Measurements from ENCODE around the gene STAT1. TPM values are rescaled to one million over a fixed set of nuclear protein-coding genes. Genes with fewer than 3 reads are reported as not detected.
"Not testable (repeated sequence)": the region's sequence is repeated elsewhere in the genome, so short reads cannot be mapped to it uniquely, and the experiment has no call there.

Gene STAT1
- total RNA-seq, 1 donor from 2014 or later = 51.0 TPM

GRCh38 chr2:190981333-190981732 is 32.6 kb downstream of the STAT1 start:
- no peak for ATAC-seq

- no peak for ATAC-seq
Observed at GRCh38 chr2:190980630-190981209, 33.3 kb downstream of the STAT1 start.

GRCh38 chr2:190979906-190980629 is 33.9 kb downstream of the STAT1 start:
- ATAC-seq = peak; percentile 68

- no peak for ATAC-seq
Observed at GRCh38 chr2:190978389-190979053, 35.5 kb downstream of the STAT1 start.

GRCh38 chr2:190977505-190977904 is 36.5 kb downstream of the STAT1 start:
- ATAC-seq = no peak

- ATAC-seq = no peak
Observed at GRCh38 chr2:190976521-190976920, 37.5 kb downstream of the STAT1 start.

- ATAC-seq = no peak
Observed at GRCh38 chr2:190974629-190975361, 39.2 kb downstream of the STAT1 start.

GRCh38 chr2:190973726-190974628 is 40.0 kb downstream of the STAT1 start:
- ATAC-seq = no peak

GRCh38 chr2:190973262-190973661 is 40.7 kb downstream of the STAT1 start:
- no peak for ATAC-seq

GRCh38 chr2:190972846-190973245 is 41.1 kb downstream of the STAT1 start:
- ATAC-seq = no peak

- no peak for ATAC-seq
Observed at GRCh38 chr2:190972213-190972612, 41.8 kb downstream of the STAT1 start.

GRCh38 chr2:190970873-190971506 is 43.0 kb downstream of the STAT1 start:
- ATAC-seq = no peak

- no peak for ATAC-seq
Observed at GRCh38 chr2:190970160-190970559, 43.8 kb downstream of the STAT1 start.

GRCh38 chr2:190968522-190968921 is 45.4 kb downstream of the STAT1 start:
- no peak for ATAC-seq

- no peak for ATAC-seq
Observed at GRCh38 chr2:190965580-190966222, 48.3 kb downstream of the STAT1 start.

GRCh38 chr2:190964170-190964795 is 49.7 kb downstream of the STAT1 start:
- no peak for ATAC-seq

GRCh38 chr2:190963088-190963487 is 50.9 kb downstream of the STAT1 start:
- no peak for ATAC-seq

GRCh38 chr2:190961918-190962487 is 52.0 kb downstream of the STAT1 start:
- no peak for ATAC-seq

GRCh38 chr2:190961117-190961516 is 52.9 kb downstream of the STAT1 start:
- not testable (repeated sequence) for ATAC-seq

Data from esophagus mucosa (tissue), 1 donor.